Epithelial cell of esophagus (primary cell): ENCODE results near the gene ST8SIA1.
A peak's percentile ranks its signal among the peaks of the same experiment; 100 is the strongest.

ENCODE experiments used
- DNase-seq: peaks from one replicate; pipeline ENCODE4 v3.0.0; 2010; ENCODE audit warnings: low read depth
- H3K4me3 ChIP-seq: 2 replicates; pipeline ENCODE4 v1.5.1; 2011; ENCODE audit warnings: mild to moderate bottlenecking, low read length, control low read depth
- TF ChIP-seq, protein P1 (sequence below): IDR thresholded peaks from 2 replicates; pipeline ENCODE4 v1.5.1; 2011; ENCODE audit warnings: low read depth, mild to moderate bottlenecking, low read length, control low read depth, inconsistent platforms; ENCODE audit not compliant: insufficient read depth; ENCODE audit errors: missing control alignments

The ST8SIA1 gene

DNA sequence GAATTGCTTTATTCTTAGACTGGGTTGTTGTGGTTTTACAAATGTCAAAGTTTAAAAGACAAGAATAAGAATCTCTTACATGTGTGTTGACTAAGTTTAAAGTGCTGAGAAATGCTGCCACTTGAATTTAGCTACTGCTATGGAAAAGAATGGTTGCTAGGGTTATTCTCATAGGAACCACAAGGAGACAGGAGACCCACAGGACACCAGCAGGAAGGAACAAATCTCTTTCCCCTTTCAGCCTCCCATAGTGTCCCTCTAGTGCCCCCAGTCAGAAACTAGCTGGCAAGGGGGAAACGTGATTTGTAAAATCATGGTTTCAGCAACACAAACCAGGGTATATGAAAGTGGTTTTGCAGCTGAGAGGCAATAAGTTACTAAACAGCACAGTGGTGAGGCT is 102.7 kb downstream of the ST8SIA1 start:
- no peak overlapping the region for H3K4me3 ChIP-seq
- TF ChIP-seq, protein P1, sequence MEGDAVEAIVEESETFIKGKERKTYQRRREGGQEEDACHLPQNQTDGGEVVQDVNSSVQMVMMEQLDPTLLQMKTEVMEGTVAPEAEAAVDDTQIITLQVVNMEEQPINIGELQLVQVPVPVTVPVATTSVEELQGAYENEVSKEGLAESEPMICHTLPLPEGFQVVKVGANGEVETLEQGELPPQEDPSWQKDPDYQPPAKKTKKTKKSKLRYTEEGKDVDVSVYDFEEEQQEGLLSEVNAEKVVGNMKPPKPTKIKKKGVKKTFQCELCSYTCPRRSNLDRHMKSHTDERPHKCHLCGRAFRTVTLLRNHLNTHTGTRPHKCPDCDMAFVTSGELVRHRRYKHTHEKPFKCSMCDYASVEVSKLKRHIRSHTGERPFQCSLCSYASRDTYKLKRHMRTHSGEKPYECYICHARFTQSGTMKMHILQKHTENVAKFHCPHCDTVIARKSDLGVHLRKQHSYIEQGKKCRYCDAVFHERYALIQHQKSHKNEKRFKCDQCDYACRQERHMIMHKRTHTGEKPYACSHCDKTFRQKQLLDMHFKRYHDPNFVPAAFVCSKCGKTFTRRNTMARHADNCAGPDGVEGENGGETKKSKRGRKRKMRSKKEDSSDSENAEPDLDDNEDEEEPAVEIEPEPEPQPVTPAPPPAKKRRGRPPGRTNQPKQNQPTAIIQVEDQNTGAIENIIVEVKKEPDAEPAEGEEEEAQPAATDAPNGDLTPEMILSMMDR: no peak

DNA sequence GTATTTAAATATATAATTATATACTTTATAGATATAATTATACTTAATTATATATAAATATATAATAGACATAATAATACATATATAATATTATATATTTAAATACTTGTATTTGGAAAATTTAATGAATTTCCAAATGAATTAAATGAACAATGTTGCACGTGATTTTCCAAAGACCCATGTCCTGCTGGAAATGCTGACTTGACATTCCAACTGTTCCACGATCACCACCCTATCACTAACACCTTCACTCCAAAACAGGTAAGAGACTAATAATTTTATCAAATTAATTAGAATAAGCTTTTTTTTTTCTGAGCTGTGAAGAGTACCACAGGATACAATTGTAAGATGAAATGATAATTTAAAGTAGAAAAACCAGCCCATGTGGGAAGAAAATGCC is 103.4 kb downstream of the ST8SIA1 start:
- no peak overlapping the region for H3K4me3 ChIP-seq
- TF ChIP-seq, protein P1: no peak
- no peak for DNase-seq

More for the DNA sequence above, 102.7 kb downstream of the ST8SIA1 start:
- no peak for DNase-seq

DNA sequence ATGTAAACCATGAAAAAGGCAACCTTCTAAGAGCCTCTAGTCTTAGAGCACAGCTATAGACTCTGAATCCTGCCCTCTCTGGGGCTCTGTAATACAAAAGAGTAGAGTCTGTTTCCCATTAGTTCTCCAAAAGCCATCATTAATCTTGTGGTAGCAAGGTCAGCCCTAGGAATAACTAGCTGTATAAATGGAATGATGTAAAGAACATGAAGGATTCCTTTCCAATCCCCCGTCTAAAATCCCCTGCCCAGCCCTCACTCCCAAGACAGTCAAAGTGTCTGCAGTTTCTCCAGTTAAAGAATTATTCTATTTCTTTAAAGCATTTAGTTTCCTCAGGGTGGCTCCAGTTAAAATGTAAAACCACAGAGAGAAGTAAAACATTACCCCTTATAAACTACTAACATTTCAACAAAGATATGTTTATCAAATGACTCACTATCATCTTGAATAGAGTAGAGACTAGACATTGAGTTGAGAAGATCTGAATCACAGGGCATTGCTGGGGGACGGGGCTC is 104.2 kb downstream of the ST8SIA1 start:
- TF ChIP-seq, protein P1: no peak
- H3K4me3 ChIP-seq: no peak overlapping the region
- DNase-seq: peak; percentile 20

DNA sequence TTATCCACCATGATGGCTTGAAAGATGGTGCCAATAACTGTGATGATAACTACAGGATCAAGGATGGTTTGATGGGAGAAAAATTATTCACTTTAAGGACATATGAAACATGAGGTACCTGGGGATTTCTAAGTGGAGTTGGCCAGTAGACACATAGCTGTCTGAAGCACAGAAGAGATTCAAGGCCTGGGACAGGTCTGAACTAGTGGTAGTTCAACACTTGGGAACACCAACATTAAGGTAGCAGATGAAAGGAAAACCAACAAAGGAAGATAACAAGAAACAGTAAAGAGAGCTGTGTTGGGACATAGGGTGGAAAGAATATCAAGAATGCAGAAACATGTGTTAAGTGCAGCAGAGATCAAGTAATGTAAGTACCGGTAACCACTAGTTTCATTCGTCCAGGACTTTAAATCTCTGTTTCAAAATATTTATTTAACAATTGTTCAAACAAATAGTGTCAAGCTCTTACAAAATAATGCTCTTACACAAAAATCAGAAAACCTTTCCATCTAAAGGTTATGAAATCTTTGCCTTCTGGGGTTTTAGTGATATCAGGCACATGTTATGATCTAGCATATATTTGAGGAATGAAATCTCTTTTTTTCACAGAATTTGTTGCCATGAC is 104.7 kb downstream of the ST8SIA1 start:
- peak; percentile 35 for DNase-seq
- H3K4me3 ChIP-seq: no peak overlapping the region
- TF ChIP-seq, protein P1: no peak

DNA sequence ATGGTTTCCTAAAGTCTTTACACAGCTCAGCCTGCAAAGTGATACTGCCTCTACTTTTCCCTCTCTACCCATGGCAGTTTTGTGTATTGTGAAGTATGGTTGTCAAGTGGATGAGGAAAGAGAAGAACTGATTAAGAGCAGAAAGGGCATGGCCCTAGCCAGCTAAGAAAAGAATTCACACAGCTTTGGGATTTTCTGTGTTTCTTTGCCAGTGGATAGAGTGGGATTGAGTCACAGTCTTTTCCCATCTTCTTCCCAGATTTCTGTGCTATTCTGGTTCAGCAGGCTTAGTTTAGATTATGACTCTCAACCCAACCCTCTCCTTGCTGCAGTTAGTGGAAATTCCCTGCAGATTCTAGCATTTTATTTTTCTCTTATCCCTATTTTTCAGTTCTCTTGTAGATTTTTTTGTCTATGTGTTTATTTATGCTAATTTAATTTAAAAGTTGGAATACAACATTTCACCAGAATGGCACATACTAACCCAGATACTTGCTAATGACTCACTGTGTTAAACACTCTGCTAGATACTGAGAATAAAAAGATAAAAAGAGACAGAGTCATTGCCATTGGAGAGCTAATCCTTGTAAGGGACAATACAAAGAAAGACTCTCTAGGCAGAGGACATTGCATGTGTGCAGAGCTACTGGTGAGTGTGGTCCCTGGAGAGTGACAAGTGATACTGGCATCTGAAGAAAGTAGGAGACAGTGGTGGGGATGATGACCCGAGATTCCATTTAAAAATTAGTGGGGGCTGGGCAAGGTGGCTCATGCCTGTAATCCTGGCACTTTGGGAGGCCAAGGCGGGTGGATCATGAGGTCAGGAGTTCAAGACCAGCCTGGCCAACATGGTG is 106.3 kb downstream of the ST8SIA1 start:
- peak; percentile 51 for DNase-seq
- no peak overlapping the region for H3K4me3 ChIP-seq
- TF ChIP-seq, protein P1: no peak

DNA sequence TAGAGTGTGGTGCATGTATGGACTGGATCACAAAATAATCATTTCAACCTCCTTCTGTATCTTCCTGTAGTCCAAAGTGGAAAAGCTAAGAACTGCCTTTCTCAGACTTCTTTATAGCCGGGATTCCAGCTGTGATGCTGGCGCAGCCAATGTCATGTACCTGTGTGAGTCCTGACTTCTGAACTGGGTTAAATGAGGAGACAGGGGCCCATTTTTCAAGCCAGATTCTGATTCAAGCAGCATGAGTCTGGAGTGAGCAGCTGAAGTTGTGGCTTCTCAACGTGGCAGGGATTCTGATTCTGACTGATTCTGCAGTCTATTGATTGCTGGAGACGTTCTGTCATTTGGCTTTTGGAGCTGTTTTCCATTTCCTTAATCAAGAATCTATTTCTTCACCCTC is 111.2 kb downstream of the ST8SIA1 start:
- TF ChIP-seq, protein P1: no peak
- DNase-seq: no peak
- no peak overlapping the region for H3K4me3 ChIP-seq

DNA sequence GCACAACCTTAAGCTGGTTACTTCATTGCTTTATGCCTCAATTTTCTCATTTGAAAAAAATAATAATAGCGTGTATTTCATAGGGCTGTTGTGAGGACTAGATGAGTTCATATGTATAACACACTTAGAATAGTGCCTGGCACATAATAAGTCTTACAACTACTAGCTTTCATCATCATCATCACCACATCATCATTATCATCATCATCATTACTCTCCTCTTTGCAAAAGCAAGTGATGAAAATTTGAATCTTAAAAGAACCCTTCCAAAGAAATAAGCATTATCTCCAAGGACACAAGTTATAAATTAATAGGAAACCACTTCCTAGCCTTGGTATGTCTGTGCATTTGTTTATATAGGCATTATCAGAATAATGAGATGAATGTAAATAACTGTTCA is 117.0 kb downstream of the ST8SIA1 start:
- no peak for DNase-seq
- H3K4me3 ChIP-seq: no peak overlapping the region
- TF ChIP-seq, protein P1: no peak
